Spleen (tissue), 11 donors: ENCODE measurements around the gene GABRG3. TPM values are rescaled to one million over a fixed set of nuclear protein-coding genes. Genes with fewer than 3 reads are reported as not detected.

Source experiments
- DNase-seq: peaks from one replicate; pipeline ENCODE4 v3.0.0-alpha.2; 2020
- H3K27ac ChIP-seq, 8 donors: fragments of 200-600 bp; sonication (generic) in 7 of 8; 1 replicate in 4 of 8; 2 replicates in 4 of 8; pipeline versions ENCODE4 v1.5.0 to v1.8.0; 2016 to 2021; ENCODE audit warnings: inconsistent platforms in 4 of 8, mild to moderate bottlenecking in 4 of 8, moderate library complexity in 1 of 8
- H3K27me3 ChIP-seq, 7 donors: fragments of 200-600 bp; sonication (generic) in 6 of 7; replicated peaks in 1 of 7; 1 replicate in 4 of 7; 2 replicates in 3 of 7; pipeline versions ENCODE4 v1.5.0 to v1.8.0; 2016 to 2021; ENCODE audit warnings: inconsistent platforms in 3 of 7, mild to moderate bottlenecking in 1 of 7
- H3K36me3 ChIP-seq, 6 donors: fragments of 200-600 bp; sonication (generic) in 5 of 6; 1 replicate in 4 of 6; 2 replicates in 2 of 6; pipeline versions ENCODE4 v1.5.0 to v1.8.0; 2016 to 2021; ENCODE audit warnings: inconsistent platforms in 2 of 6
- H3K4me1 ChIP-seq, 6 donors: fragments of 200-600 bp; sonication (generic) in 5 of 6; 1 replicate in 3 of 6; 2 replicates in 3 of 6; pipeline versions ENCODE4 v1.5.0 to v1.8.0; 2016 to 2021; ENCODE audit warnings: inconsistent platforms in 3 of 6
- H3K4me3 ChIP-seq, 8 donors: fragments of 200-600 bp; sonication (generic) in 7 of 8; 1 replicate in 4 of 8; 2 replicates in 4 of 8; pipeline versions ENCODE4 v1.5.0 to v1.8.0; 2016 to 2021; ENCODE audit warnings: inconsistent platforms in 4 of 8, mild to moderate bottlenecking in 4 of 8, moderate library complexity in 2 of 8
- H3K9me3 ChIP-seq, 8 donors: fragments of 200-600 bp; sonication (generic) in 7 of 8; 1 replicate in 4 of 8; 2 replicates in 4 of 8; pipeline versions ENCODE4 v1.5.0 to v1.8.0; 2016 to 2021; ENCODE audit warnings: inconsistent platforms in 4 of 8
- CTCF ChIP-seq, 11 experiments: fragments of 200-600 bp in 7 of 11; fragments of 450-650 bp in 4 of 11; sonication (generic) in 4 of 11; IDR thresholded peaks in 8 of 11; conservative IDR thresholded peaks in 3 of 11; 1 replicate in 7 of 11; 2 replicates in 4 of 11; pipeline versions ENCODE4 v1.4.0 to v1.8.0; 2016 to 2021; ENCODE audit warnings: antibody characterized with exemption in 11 of 11, inconsistent platforms in 4 of 11, mild to moderate bottlenecking in 1 of 11
- POLR2A ChIP-seq, 3 donors: fragments of 450-650 bp; IDR thresholded peaks; one replicate each; pipeline ENCODE4 v1.5.1; 2017; ENCODE audit warnings: antibody characterized with exemption in 3 of 3, mild to moderate bottlenecking in 1 of 3
- POLR2AphosphoS5 ChIP-seq, 3 donors: sonication (generic); formaldehyde crosslinking; IDR thresholded peaks; one replicate each; pipeline ENCODE4 v1.5.1; 2017; ENCODE audit warnings: antibody characterized with exemption in 3 of 3
- WGBS, 5 donors: extraction: QIAGEN DNeasy Blood & Tissue Kit in 3 of 5; methylation state at CpG; one replicate each; pipeline versions ENCODE4 v1.1.5 to v1.1.7; 2013 to 2018; 5-methylcytosine and 5-hydroxymethylcytosine counted together
- intact Hi-C: fragments of 100-400 bp; cut with DNase I; formaldehyde crosslinking; loops from one replicate; pipeline ENCODE4 v1.15.0; 2023; ENCODE audit warnings: low total_unique reads
- polyA plus RNA-seq, 3 donors: library from polyadenylated mRNA; stranded (reverse); fragments of 200-250 nt; gene quantifications; one replicate each; pipeline ENCODE4 v1.2.1, GENCODE V29; 2013
- total RNA-seq, 7 donors: library from RNA; depleted of rRNA in 3 of 7; stranded (reverse); fragments of >200 nt in 3 of 7; fragmentation: NEBNext Ultra II Directional in 4 of 7; extraction: Animal tissue kit (Norgen Biotek cat#: 25700) in 4 of 7; gene quantifications; one replicate each; pipeline versions ENCODE4 v1.1.0 to v1.2.1, GENCODE V29; 2016 to 2021
- donor health status: healthy with polysubstance abuse.
- donor health status: DM: no; HTN: no; CAD: no; lungs with moderate emphysema.
- donor health status: DM: no; HTN: no; CAD: no.
- donor health status: Bipolar disorder and iron deficiency.
- donor health status: healthy.
- donor health status: DM: no; HTN: no; CAD: no.
- donor health status: DM: yes; HTN: yes; CAD: no.

GABRG3 gene
- total and polyA plus RNA-seq, 10 donors: 0.14 to 19.6 (median 1.6) TPM

- peaks cover 0 to 30% (median 6%) of the 10 kb centered on the region in 8 donors for H3K9me3 ChIP-seq
- intact Hi-C loops: no loop called here
Observed at GRCh38 chr15:27222479-27222878, 251.5 kb downstream of the GABRG3 start.

GRCh38 chr15:27223179-27223578, 252.2 kb downstream of the GABRG3 start:
- DNase-seq: no peak
- WGBS, 5 donors: 17 to 32% (median 22%) methylated on average over 2 of the region's 2 CpGs
- TF ChIP-seq CTCF (IDR thresholded peaks at IDR 0.05 in 8 of 11, conservative IDR thresholded peaks at IDR 0.05 in 3 of 11) (no peak), POLR2AphosphoS5 (IDR thresholded peaks at IDR 0.05) (no peak), POLR2A (IDR thresholded peaks at IDR 0.05) (no peak)
- intact Hi-C loops: no loop called here
- Histone ChIP-seq H3K27ac (peak overlapping the region in 1 of 8 donors; percentile 16), H3K4me1 (peaks cover 0 to 8% (median 0%) of the 10 kb centered on the region in 6 donors), H3K27me3 (no peaks in the 10 kb centered on the region), H3K9me3 (peaks cover 0 to 23% (median 4%) of the 10 kb centered on the region in 8 donors), H3K36me3 (no peaks in the 10 kb centered on the region), H3K4me3 (no peak overlapping the region)

More at GRCh38 chr15:27222479-27222878, 251.5 kb downstream of the GABRG3 start:
- peak overlapping the region in 1 of 8 donors; percentile 16 for H3K27ac ChIP-seq
- TF ChIP-seq POLR2A (IDR thresholded peaks at IDR 0.05): no peak
- no peak for TF ChIP-seq CTCF (IDR thresholded peaks at IDR 0.05 in 8 of 11, conservative IDR thresholded peaks at IDR 0.05 in 3 of 11)
- TF ChIP-seq POLR2AphosphoS5 (IDR thresholded peaks at IDR 0.05): no peak
- H3K36me3 ChIP-seq: no peaks in the 10 kb centered on the region
- peaks cover 0 to 8% (median 0%) of the 10 kb centered on the region in 6 donors for H3K4me1 ChIP-seq
- H3K4me3 ChIP-seq: no peak overlapping the region
- no peak for DNase-seq
- WGBS, 5 donors: 53 to 81% (median 75%) methylated on average over 4 of the region's 4 CpGs
- H3K27me3 ChIP-seq: no peaks in the 10 kb centered on the region

GRCh38 chr15:27231811-27232210, 260.8 kb downstream of the GABRG3 start:
- no peaks in the 10 kb centered on the region for H3K36me3 ChIP-seq
- intact Hi-C loops: no loop called here
- WGBS, 5 donors: 45 to 72% (median 67%) methylated on average over 2 of the region's 2 CpGs
- H3K4me1 ChIP-seq: peaks cover 0 to 2% (median 0%) of the 10 kb centered on the region in 6 donors
- H3K27me3 ChIP-seq: no peaks in the 10 kb centered on the region
- no peak overlapping the region for H3K4me3 ChIP-seq
- TF ChIP-seq CTCF (IDR thresholded peaks at IDR 0.05 in 8 of 11, conservative IDR thresholded peaks at IDR 0.05 in 3 of 11) (no peak), POLR2A (IDR thresholded peaks at IDR 0.05) (no peak), POLR2AphosphoS5 (IDR thresholded peaks at IDR 0.05) (no peak)
- H3K27ac ChIP-seq: no peak overlapping the region
- H3K9me3 ChIP-seq: peaks cover 0 to 11% (median 0%) of the 10 kb centered on the region in 8 donors
- no peak for DNase-seq

- Histone ChIP-seq H3K27ac (no peak overlapping the region), H3K36me3 (no peaks in the 10 kb centered on the region), H3K27me3 (no peaks in the 10 kb centered on the region), H3K4me3 (no peak overlapping the region), H3K9me3 (peaks cover 0 to 7% (median 0%) of the 10 kb centered on the region in 8 donors), H3K4me1 (peaks cover 0 to 10% (median 4%) of the 10 kb centered on the region in 6 donors)
- intact Hi-C loops: no loop called here
- no peak for TF ChIP-seq POLR2A (IDR thresholded peaks at IDR 0.05)
- no peak for TF ChIP-seq CTCF (IDR thresholded peaks at IDR 0.05 in 8 of 11, conservative IDR thresholded peaks at IDR 0.05 in 3 of 11)
- no peak for TF ChIP-seq POLR2AphosphoS5 (IDR thresholded peaks at IDR 0.05)
- DNase-seq: no peak
- 57 to 76% (median 71%) methylated on average over 3 to 4 of the region's 4 CpGs for WGBS, 5 donors
Observed at GRCh38 chr15:27232876-27233275, 261.9 kb downstream of the GABRG3 start.
